Ovary (tissue), 9 donors: Measurements from ENCODE around the gene MCTP2. TPM values are rescaled to one million over a fixed set of nuclear protein-coding genes. Genes with fewer than 3 reads are reported as not detected.

Experiments
- DNase-seq, 5 donors: peaks; one replicate each; pipeline ENCODE4 v3.0.0-alpha.2; 2019 to 2020
- H3K27ac ChIP-seq, 2 donors: fragments of 200-600 bp; one replicate each; pipeline versions ENCODE4 v1.5.1 to v1.8.0; 2019 to 2022
- H3K27me3 ChIP-seq: fragments of 200-600 bp; one replicate; pipeline ENCODE4 v1.8.0; 2022
- H3K36me3 ChIP-seq: fragments of 200-600 bp; sonication (generic); one replicate; pipeline ENCODE4 v1.5.1; 2019
- H3K4me1 ChIP-seq: one replicate; pipeline ENCODE4 v1.8.1; 2013; ENCODE audit warnings: mild to moderate bottlenecking, moderate library complexity; ENCODE audit not compliant: insufficient read depth
- H3K4me3 ChIP-seq: fragments of 200-600 bp; sonication (generic); one replicate; pipeline ENCODE4 v1.5.1; 2017
- H3K9me3 ChIP-seq, 2 donors: fragments of 200-600 bp in 1 of 2; sonication (generic) in 1 of 2; one replicate each; pipeline versions ENCODE4 v1.5.1 to v1.8.1; 2013 to 2019; ENCODE audit warnings: mild to moderate bottlenecking in 1 of 2, moderate library complexity in 1 of 2
- EP300 ChIP-seq: sonication (generic); formaldehyde crosslinking; IDR thresholded peaks from one replicate; pipeline ENCODE4 v1.6.1; 2017; ENCODE audit warnings: antibody characterized with exemption
- POLR2A ChIP-seq: fragments of 450-650 bp; IDR thresholded peaks from one replicate; pipeline ENCODE4 v1.6.1; 2017; ENCODE audit warnings: antibody characterized with exemption, mild to moderate bottlenecking, moderate library complexity
- WGBS, 3 donors: extraction: QIAGEN DNeasy Blood & Tissue Kit in 1 of 3; methylation state at CpG; one replicate each; pipeline versions ENCODE4 v1.1.5 to v1.1.7; 2013 to 2017; 5-methylcytosine and 5-hydroxymethylcytosine counted together
- intact Hi-C, 4 donors: fragments of 100-400 bp; cut with DNase I; formaldehyde crosslinking; loops; one replicate each; pipeline versions ENCODE4 v1.11.0 to v1.15.1; 2022 to 2023
- polyA plus RNA-seq, 2 donors: library from polyadenylated mRNA; stranded (reverse); fragments of 200-250 nt in 1 of 2; fragments of 350-450 nt in 1 of 2; fragmentation: Illumina TruSeq in 1 of 2; extraction: RNeasy Lipid Tissue Mini Kit (QIAGEN cat#74804) in 1 of 2; gene quantifications; one replicate each; pipeline ENCODE4 v1.2.3, GENCODE V29; 2013 to 2014
- total RNA-seq, 7 donors: library from RNA; depleted of rRNA in 2 of 7; stranded (reverse); fragments of >200 nt in 2 of 7; fragmentation: NEBNext Ultra II Directional in 3 of 7; extraction: Animal tissue kit (Norgen Biotek cat#: 25700) in 3 of 7; gene quantifications; one replicate each; pipeline versions ENCODE4 v1.1.0 to v1.2.4, GENCODE V29; 2016 to 2023
- TF ChIP-seq, protein P1 (sequence below), 3 donors: fragments of 450-650 bp in 2 of 3; fragments of 200-600 bp in 1 of 3; IDR thresholded peaks; one replicate each; pipeline versions ENCODE4 v1.5.1 to v1.8.0; 2016 to 2022; ENCODE audit warnings: antibody characterized with exemption in 3 of 3, mild to moderate bottlenecking in 1 of 3
- donor health status: DM: no; HTN: no; CAD: no; lungs with moderate emphysema.
- donor health status: DM: no; HTN: no; CAD: no.
- donor health status: Bipolar disorder and iron deficiency.
- donor health status: DM: yes; HTN: yes; CAD: no.
- donor health status: DM: no; HTN: no; CAD: no.
- donor health status: DM: yes; HTN: yes; CAD: no.

MCTP2 gene
- total and polyA plus RNA-seq, 9 donors, result 0.71 to 44.5 (median 5.7) TPM

DNA sequence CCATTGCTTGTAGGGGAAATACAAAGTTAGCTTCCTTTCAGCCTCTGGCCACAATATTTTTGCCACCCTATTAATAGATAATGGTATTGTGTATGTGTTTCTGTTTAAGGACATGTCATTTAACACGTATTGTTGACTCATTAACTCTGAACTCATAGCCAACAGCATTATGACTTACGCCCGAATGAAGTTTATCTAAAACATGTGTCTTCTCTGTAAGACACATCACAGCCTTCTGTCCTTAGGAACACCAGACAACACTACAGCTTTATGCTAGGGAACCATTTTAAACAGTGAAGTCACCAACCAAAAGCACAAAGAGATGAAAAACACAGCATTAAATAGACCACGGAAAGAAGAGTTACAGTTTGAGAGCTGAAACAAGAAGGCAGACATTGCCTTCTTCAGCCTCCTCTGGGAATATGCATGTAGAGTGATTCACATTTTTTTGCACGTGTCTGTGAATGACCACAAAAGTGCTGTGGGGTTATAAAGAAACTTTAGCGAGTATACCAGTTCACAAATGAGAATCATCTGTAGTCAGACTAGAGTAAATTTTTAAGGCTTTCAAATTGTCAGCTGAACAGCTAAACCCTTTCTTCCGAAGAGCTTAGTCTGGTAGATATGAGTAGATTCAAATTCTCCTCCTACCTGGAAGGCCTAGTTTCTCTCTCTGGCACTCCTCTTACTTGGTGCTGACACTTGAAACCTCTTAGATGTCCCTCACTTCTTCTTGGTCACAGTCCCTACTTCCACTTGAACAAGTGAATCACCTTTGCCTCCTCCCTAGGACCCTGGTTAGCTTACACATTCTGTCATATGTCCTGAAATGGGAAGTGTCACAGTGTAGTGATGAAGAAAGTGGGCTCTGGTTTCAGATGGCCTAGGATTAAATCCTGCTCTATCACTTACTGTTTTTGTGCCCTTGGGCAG lies 32.2 kb downstream of the MCTP2 start:
- Histone ChIP-seq H3K36me3 (no peaks in the 10 kb centered on the region), H3K9me3 (no peaks in the 10 kb centered on the region), H3K27me3 (no peaks in the 10 kb centered on the region), H3K4me3 (no peak overlapping the region), H3K27ac (no peak overlapping the region), H3K4me1 (no peaks in the 10 kb centered on the region)
- intact Hi-C loops, result no loop called here
- no peak for TF ChIP-seq EP300
- TF ChIP-seq, protein P1, sequence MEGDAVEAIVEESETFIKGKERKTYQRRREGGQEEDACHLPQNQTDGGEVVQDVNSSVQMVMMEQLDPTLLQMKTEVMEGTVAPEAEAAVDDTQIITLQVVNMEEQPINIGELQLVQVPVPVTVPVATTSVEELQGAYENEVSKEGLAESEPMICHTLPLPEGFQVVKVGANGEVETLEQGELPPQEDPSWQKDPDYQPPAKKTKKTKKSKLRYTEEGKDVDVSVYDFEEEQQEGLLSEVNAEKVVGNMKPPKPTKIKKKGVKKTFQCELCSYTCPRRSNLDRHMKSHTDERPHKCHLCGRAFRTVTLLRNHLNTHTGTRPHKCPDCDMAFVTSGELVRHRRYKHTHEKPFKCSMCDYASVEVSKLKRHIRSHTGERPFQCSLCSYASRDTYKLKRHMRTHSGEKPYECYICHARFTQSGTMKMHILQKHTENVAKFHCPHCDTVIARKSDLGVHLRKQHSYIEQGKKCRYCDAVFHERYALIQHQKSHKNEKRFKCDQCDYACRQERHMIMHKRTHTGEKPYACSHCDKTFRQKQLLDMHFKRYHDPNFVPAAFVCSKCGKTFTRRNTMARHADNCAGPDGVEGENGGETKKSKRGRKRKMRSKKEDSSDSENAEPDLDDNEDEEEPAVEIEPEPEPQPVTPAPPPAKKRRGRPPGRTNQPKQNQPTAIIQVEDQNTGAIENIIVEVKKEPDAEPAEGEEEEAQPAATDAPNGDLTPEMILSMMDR (IDR thresholded peaks at IDR 0.05), result no peak
- no peak for TF ChIP-seq POLR2A
- no peak for DNase-seq
- 82 to 86% (median 83%) methylated on average over 7 of the region's 7 CpGs for WGBS, 3 donors

- no peaks in the 10 kb centered on the region for H3K27me3 ChIP-seq
- DNase-seq, result no peak
- TF ChIP-seq, protein P1 (IDR thresholded peaks at IDR 0.05), result no peak
- WGBS, 3 donors, result 85 to 90% (median 88%) methylated on average over 4 of the region's 4 CpGs
- intact Hi-C loops, result no loop called here
- H3K36me3 ChIP-seq, result no peaks in the 10 kb centered on the region
- H3K9me3 ChIP-seq, result no peaks in the 10 kb centered on the region
- H3K4me1 ChIP-seq, result no peaks in the 10 kb centered on the region
- H3K27ac ChIP-seq, result no peak overlapping the region
- no peak overlapping the region for H3K4me3 ChIP-seq
These were observed 33.6 kb downstream of the MCTP2 start for GRCh38 chr15:94265009-94265408.

GRCh38 chr15:94265982-94266381 lies 34.6 kb downstream of the MCTP2 start:
- Histone ChIP-seq H3K4me1 (no peaks in the 10 kb centered on the region), H3K9me3 (no peaks in the 10 kb centered on the region), H3K27ac (no peak overlapping the region), H3K36me3 (no peaks in the 10 kb centered on the region), H3K27me3 (no peaks in the 10 kb centered on the region), H3K4me3 (no peak overlapping the region)
- WGBS, 3 donors, result 67 to 75% (median 72%) methylated on average over 6 of the region's 6 CpGs
- intact Hi-C loops, result no loop called here
- TF ChIP-seq EP300 (no peak), POLR2A (no peak)
- TF ChIP-seq, protein P1 (IDR thresholded peaks at IDR 0.05), result no peak
- no peak for DNase-seq

DNA sequence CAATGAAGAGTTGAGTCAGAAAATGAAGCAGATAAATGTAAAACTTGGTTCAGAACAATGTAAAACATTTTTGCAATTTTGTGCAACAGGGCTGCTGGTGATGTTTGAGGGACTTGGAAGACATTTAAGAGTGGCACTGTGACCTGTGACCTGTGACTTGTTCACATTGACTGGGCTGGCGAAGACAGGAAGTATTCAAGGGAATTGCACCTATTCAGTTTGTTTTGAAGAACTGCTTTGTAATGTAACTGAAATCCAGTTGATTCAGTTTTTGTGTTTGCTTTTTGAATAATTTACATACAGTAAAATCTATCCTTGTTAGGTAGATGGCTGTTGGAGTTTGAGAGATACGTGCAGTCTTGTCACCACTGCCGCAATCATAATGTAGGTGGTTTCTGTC lies 35.4 kb downstream of the MCTP2 start:
- no peak for DNase-seq
- intact Hi-C loops, result no loop called here
- H3K27me3 ChIP-seq, result no peaks in the 10 kb centered on the region
- WGBS, 3 donors, result 91 to 92% (median 91%) methylated on average over 3 of the region's 3 CpGs
- H3K9me3 ChIP-seq, result no peaks in the 10 kb centered on the region
- TF ChIP-seq EP300, result no peak
- no peak for TF ChIP-seq POLR2A
- TF ChIP-seq, protein P1 (IDR thresholded peaks at IDR 0.05), result no peak
- H3K4me3 ChIP-seq, result no peak overlapping the region
- H3K27ac ChIP-seq, result no peak overlapping the region
- H3K4me1 ChIP-seq, result no peaks in the 10 kb centered on the region
- no peaks in the 10 kb centered on the region for H3K36me3 ChIP-seq
